KMS-11 (cell line): ENCODE measurements around the gene CCM2L.

Experiments used
- H2AFZ ChIP-seq: fragments of 200-600 bp; sonication (generic); 2 replicates; pipeline ENCODE4 v1.6.1; 2016; ENCODE audit warnings: antibody characterized with exemption, mixed run types, low read depth
- H3K27ac ChIP-seq: fragments of 200-600 bp; sonication (generic); 2 replicates; pipeline ENCODE4 v1.6.1; 2016; ENCODE audit warnings: mild to moderate bottlenecking, mixed run types
- H3K27me3 ChIP-seq: fragments of 200-600 bp; sonication (generic); 2 replicates; pipeline ENCODE4 v1.6.1; 2017; ENCODE audit warnings: mild to moderate bottlenecking, low read depth, mixed run types, moderate library complexity; ENCODE audit not compliant: insufficient read depth
- H3K36me3 ChIP-seq: fragments of 200-600 bp; sonication (generic); 2 replicates; pipeline ENCODE4 v1.6.1; 2017; ENCODE audit warnings: mild to moderate bottlenecking, mixed run types; ENCODE audit not compliant: insufficient read depth
- H3K4me1 ChIP-seq: fragments of 200-600 bp; sonication (generic); 2 replicates; pipeline ENCODE4 v1.6.1; 2016; ENCODE audit warnings: mild to moderate bottlenecking, low read depth, mixed run types; ENCODE audit not compliant: poor library complexity, severe bottlenecking
- H3K4me2 ChIP-seq: fragments of 200-600 bp; sonication (generic); 2 replicates; pipeline ENCODE4 v1.7.0; 2016; ENCODE audit warnings: mild to moderate bottlenecking, mixed run types
- H3K4me3 ChIP-seq: fragments of 200-600 bp; sonication (generic); IDR thresholded peaks from 2 replicates; pipeline ENCODE4 v1.6.1; 2017; ENCODE audit warnings: low read depth, low read length, mixed read lengths; ENCODE audit not compliant: insufficient read depth
- H3K79me2 ChIP-seq: fragments of 200-600 bp; sonication (generic); 2 replicates; pipeline ENCODE4 v1.6.1; 2016; ENCODE audit warnings: low read depth, mixed run types; ENCODE audit not compliant: insufficient read depth
- H3K9ac ChIP-seq: fragments of 200-600 bp; sonication (generic); 2 replicates; pipeline ENCODE4 v1.6.1; 2016; ENCODE audit warnings: mild to moderate bottlenecking, mixed run types
- H4K20me1 ChIP-seq: fragments of 200-600 bp; sonication (generic); 2 replicates; pipeline ENCODE4 v1.6.1; 2016; ENCODE audit warnings: mild to moderate bottlenecking, mixed run types; ENCODE audit not compliant: insufficient read depth
- CTCF ChIP-seq: fragments of 200-600 bp; sonication (generic); conservative IDR thresholded peaks from 2 replicates; pipeline ENCODE4 v1.6.1; 2017; ENCODE audit warnings: low read depth, mild to moderate bottlenecking, antibody characterized with exemption, low read length, moderate library complexity, mixed read lengths

CCM2L gene

DNA sequence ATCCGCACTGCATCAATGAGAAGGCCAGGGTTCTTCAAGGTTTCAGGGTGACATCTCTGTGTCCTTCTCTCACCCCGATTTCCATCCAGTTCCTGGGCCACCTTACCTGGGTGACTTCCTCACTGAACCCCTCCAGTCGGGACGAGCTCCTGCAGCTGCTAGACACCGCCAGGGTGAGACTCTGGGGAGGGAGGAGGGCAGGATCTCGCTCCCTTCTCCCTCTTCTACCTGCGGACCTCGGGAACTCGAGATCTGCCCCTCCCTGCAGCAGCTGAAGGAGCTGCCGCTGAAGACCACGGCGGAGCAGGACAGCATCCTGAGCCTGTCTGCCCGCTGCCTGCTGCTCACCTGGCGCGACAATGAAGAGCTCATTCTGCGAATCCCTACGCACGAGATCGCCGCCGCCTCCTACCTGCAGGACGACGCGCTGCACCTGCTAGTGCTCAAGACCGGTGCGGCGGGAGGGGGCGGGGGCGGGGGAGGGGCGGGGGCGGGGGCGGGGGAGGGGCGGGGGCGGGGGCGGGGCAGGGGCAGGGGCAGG, 7.5 kb downstream of the CCM2L start:
- peak; percentile 58 for TF ChIP-seq CTCF
- Histone ChIP-seq H3K79me2 (no peaks in the 10 kb centered on the region), H4K20me1 (no peaks in the 10 kb centered on the region), H3K4me2 (peak overlapping the region; percentile 26; the same call in 1 of the 2 replicates), H3K4me3 (no peak overlapping the region), H3K36me3 (no peaks in the 10 kb centered on the region), H3K27ac (no peak overlapping the region), H3K9ac (no peak overlapping the region), H3K4me1 (peaks cover 7% of the 10 kb centered on the region), H3K27me3 (peaks cover 48% of the 10 kb centered on the region), H2AFZ (no peak overlapping the region)

- no peaks in the 10 kb centered on the region for H3K36me3 ChIP-seq
- H3K4me1 ChIP-seq, result peaks cover 7% of the 10 kb centered on the region
- H3K4me3 ChIP-seq, result no peak overlapping the region
- H3K4me2 ChIP-seq, result peak overlapping the region; percentile 77
- H3K27ac ChIP-seq, result no peak overlapping the region
- peak overlapping the region; percentile 80 for H2AFZ ChIP-seq
- peaks cover 49% of the 10 kb centered on the region for H3K27me3 ChIP-seq
- no peaks in the 10 kb centered on the region for H4K20me1 ChIP-seq
- H3K9ac ChIP-seq, result no peak overlapping the region; the same call in 1 of the 2 replicates
- TF ChIP-seq CTCF, result 0 out of 2 replicates have a peak, but pooled peaks have one; percentile 0
- H3K79me2 ChIP-seq, result no peaks in the 10 kb centered on the region
Measured at GRCh38 chr20:32018269-32019155, 8.3 kb downstream of the CCM2L start.

- Histone ChIP-seq H3K79me2 (no peaks in the 10 kb centered on the region), H2AFZ (peak overlapping the region; percentile 68), H3K4me2 (peak overlapping the region; percentile 92), H3K27me3 (peaks cover 55% of the 10 kb centered on the region), H3K27ac (no peak overlapping the region), H3K4me3 (no peak overlapping the region), H4K20me1 (no peaks in the 10 kb centered on the region), H3K9ac (no peak overlapping the region), H3K36me3 (no peaks in the 10 kb centered on the region), H3K4me1 (peaks cover 7% of the 10 kb centered on the region)
- TF ChIP-seq CTCF, result no peak
Measured at GRCh38 chr20:32019156-32019510, 8.9 kb downstream of the CCM2L start.

DNA sequence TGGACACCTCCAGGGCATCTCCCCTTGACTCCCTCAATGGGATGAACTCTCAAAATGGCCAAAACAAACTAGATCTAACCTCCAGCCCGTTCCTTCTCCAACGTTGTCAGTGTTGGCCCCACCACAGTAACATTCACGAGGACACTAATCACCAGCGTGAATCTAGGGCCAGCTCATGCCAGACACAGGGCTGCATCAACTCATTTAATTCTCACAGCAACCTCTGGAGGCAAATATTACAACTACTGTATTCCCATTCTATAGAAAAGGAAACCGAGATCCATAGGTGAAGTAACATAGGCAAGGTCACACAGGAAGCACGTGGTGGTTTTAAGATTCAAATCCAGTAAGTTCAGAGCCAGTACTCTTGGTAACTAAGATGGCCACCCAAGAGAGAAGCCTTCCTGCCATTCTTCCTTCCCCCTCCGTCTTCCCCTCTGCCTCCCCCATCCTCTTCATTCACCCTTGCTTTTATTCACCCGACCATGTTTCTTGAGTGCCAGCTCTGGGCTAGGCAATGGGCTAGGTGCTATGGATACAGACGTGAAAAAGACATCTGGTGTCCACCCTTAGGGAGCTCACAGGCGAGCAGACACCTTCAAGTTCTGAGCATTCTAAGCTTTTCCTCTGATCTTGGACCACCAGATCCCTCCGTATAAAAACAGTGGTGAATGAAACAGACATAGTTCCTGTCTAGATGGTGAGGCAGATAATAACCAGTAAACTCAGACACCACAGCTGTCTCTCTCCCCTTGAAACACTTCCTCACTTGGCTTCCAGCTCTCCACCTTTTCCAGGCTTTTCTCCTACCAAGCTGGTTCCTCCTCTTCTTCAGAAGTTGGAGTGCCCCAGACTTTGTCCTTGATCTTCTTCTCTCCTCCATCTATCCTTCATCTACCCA, 9.6 kb downstream of the CCM2L start:
- no peak for TF ChIP-seq CTCF
- Histone ChIP-seq H3K27ac (no peak overlapping the region), H3K9ac (no peak overlapping the region), H3K4me2 (peak overlapping the region; percentile 92), H3K27me3 (peaks cover 57% of the 10 kb centered on the region), H3K79me2 (no peaks in the 10 kb centered on the region), H2AFZ (peak overlapping the region; percentile 68), H3K4me1 (peaks cover 7% of the 10 kb centered on the region), H4K20me1 (no peaks in the 10 kb centered on the region), H3K36me3 (no peaks in the 10 kb centered on the region), H3K4me3 (no peak overlapping the region)
